HepG2 (cell line): ENCODE measurements around the gene ARHGAP26. TPM values are rescaled to one million over a fixed set of nuclear protein-coding genes. Genes with fewer than 3 reads are reported as not detected.
"Not testable (repeated sequence)": the region's sequence is repeated elsewhere in the genome, so short reads cannot be mapped to it uniquely, and the experiment has no call there.

Experiments used
- ATAC-seq: fragments of 200-7000 bp; cut with Tn5 transposase; 3 replicates; pipeline ENCODE4 v1.9.1; 2020; ENCODE audit warnings: mild to moderate bottlenecking, moderate library complexity
- BruUV-seq: library from RNA; stranded (reverse); fragments of 400-500 nt; replicated peaks from 2 replicates; lab custom pipeline; 2021; lab: Mats Ljungman, UMichigan
- CTCF ChIA-PET: fragments of 300-600 bp; formaldehyde crosslinking; extraction: SDS; loops from one replicate; lab custom pipeline; 2021; ENCODE audit warnings: low total read pairs, inconsistent platforms, low intra/inter-chr PET ratio; lab: Yijun Ruan, JAX
- POLR2A ChIA-PET: fragments of 350-600 bp; sonication (Branson Sonifier 250); formaldehyde crosslinking; loops from one replicate; lab custom pipeline; 2020; ENCODE audit warnings: antibody characterized with exemption, inconsistent platforms; lab: Yijun Ruan, JAX
- DNase-seq: peaks from one replicate; pipeline ENCODE4 v3.0.0-alpha.2; 2015; ENCODE audit warnings: low spot score
- FAIRE-seq: peaks from 3 replicates; lab custom pipeline; 2011; peaks lifted over from hg19 to GRCh38; lab: Jason Lieb, UNC
- H2AFZ ChIP-seq: one replicate; pipeline ENCODE4 v1.6.1; 2011; ENCODE audit warnings: low read length, inconsistent platforms
- H3K27ac ChIP-seq: fragments of 300-600 bp; 3 replicates; pipeline ENCODE4 v1.8.0; 2011; ENCODE audit warnings: mixed run types, mild to moderate bottlenecking, mixed read lengths, low read length, inconsistent platforms; ENCODE audit not compliant: insufficient read depth; ENCODE audit errors: extremely low read length
- H3K27me3 ChIP-seq, 2 experiments: fragments of 200-600 bp in 1 of 2; 2 replicates in 1 of 2; 3 replicates in 1 of 2; pipeline versions ENCODE4 v1.6.0 to v1.8.0; 2011; ENCODE audit warnings: low read length in 2 of 2, mild to moderate bottlenecking in 2 of 2, moderate library complexity in 2 of 2, inconsistent platforms in 1 of 2; ENCODE audit not compliant: insufficient read depth in 2 of 2, control insufficient read depth in 1 of 2
- H3K36me3 ChIP-seq, 2 experiments: fragments of 200-600 bp in 1 of 2; replicated peaks in 1 of 2; 2 replicates in 1 of 2; 3 replicates in 1 of 2; pipeline versions ENCODE4 v1.5.1 to v1.8.0; 2011; ENCODE audit warnings: low read length in 2 of 2, inconsistent platforms in 1 of 2; ENCODE audit not compliant: insufficient read depth in 2 of 2, control insufficient read depth in 1 of 2
- H3K4me1 ChIP-seq: 2 replicates; pipeline ENCODE4 v1.5.1; 2012; ENCODE audit warnings: low read length, inconsistent platforms; ENCODE audit not compliant: insufficient read depth
- H3K4me2 ChIP-seq: 2 replicates; pipeline ENCODE4 v1.6.0; 2011; ENCODE audit warnings: low read depth, low read length, inconsistent platforms
- H3K4me3 ChIP-seq, 3 experiments: fragments of 200-600 bp in 1 of 3; sonication (generic), shearing (Covaris generic) in 1 of 3; replicated peaks in 1 of 3; 2 replicates each; pipeline ENCODE4 v1.5.1; 2011 to 2016; ENCODE audit warnings: low read length in 3 of 3, inconsistent platforms in 2 of 3, low read depth in 2 of 3, mild to moderate bottlenecking in 2 of 3, control low read depth in 1 of 3, mixed read lengths in 1 of 3; ENCODE audit not compliant: insufficient read depth in 1 of 3
- H3K79me2 ChIP-seq: one replicate; pipeline ENCODE4 v1.6.1; 2011; ENCODE audit warnings: low read length, inconsistent platforms; ENCODE audit not compliant: insufficient read depth
- H3K9ac ChIP-seq: 2 replicates; pipeline ENCODE4 v1.6.0; 2011; ENCODE audit warnings: mild to moderate bottlenecking, low read depth, low read length, inconsistent platforms; ENCODE audit not compliant: insufficient read depth
- H3K9me3 ChIP-seq: 2 replicates; pipeline ENCODE4 v1.5.1; 2012; ENCODE audit warnings: mild to moderate bottlenecking, low read length
- H4K20me1 ChIP-seq: 2 replicates; pipeline ENCODE4 v1.6.0; 2011; ENCODE audit warnings: inconsistent platforms, mild to moderate bottlenecking, low read length, moderate library complexity; ENCODE audit not compliant: insufficient read depth
- CCDC6 ChIP-seq: sonication (generic); formaldehyde crosslinking; IDR thresholded peaks from 2 replicates; pipeline ENCODE4 v1.8.1; 2022; ENCODE audit warnings: mild to moderate bottlenecking, missing genetic modification reagents, moderate library complexity
- CEBPB ChIP-seq: IDR thresholded peaks from 2 replicates; pipeline ENCODE4 v1.6.1; 2011; ENCODE audit warnings: low read depth, low read length, improper control_type of control experiment, borderline replicate concordance
- GATA4 ChIP-seq: sonication (generic); IDR thresholded peaks from 2 replicates; pipeline ENCODE4 v1.6.1; 2016; ENCODE audit warnings: antibody characterized with exemption, low read depth, borderline replicate concordance
- ISX ChIP-seq: sonication (generic); formaldehyde crosslinking; conservative IDR thresholded peaks from 2 replicates; pipeline ENCODE4 v1.5.0; 2020; ENCODE audit warnings: missing genetic modification reagents
- SALL1 ChIP-seq: sonication (generic); formaldehyde crosslinking; IDR thresholded peaks from 2 replicates; pipeline ENCODE4 v1.8.0; 2022; ENCODE audit warnings: mild to moderate bottlenecking, missing genetic modification reagents
- SRY ChIP-seq: sonication (generic); formaldehyde crosslinking; IDR thresholded peaks from 2 replicates; pipeline ENCODE4 v1.8.0; 2022; ENCODE audit warnings: mild to moderate bottlenecking, missing genetic modification reagents
- WGBS: methylation state at CpG from one replicate; pipeline ENCODE4 v1.1.6; 2017; ENCODE audit warnings: low lambda C conversion rate; 5-methylcytosine and 5-hydroxymethylcytosine counted together
- in situ Hi-C: cut with HindIII; loops from 2 replicates; pipeline ENCODE4 v1.10.0; 2017; ENCODE audit warnings: low pct_unique_long_range_greater_than_20kb; ENCODE audit not compliant: extremely low pct_ligation_motif_present
- intact Hi-C: fragments of 100-400 bp; cut with micrococcal nuclease; formaldehyde crosslinking; loops from one replicate; pipeline ENCODE4 v1.10.0; 2022; ENCODE audit not compliant: unreplicated experiment
- polyA plus RNA-seq, 8 experiments: library from polyadenylated mRNA; depleted of rRNA in 3 of 8; stranded (reverse) in 7 of 8; unstranded in 1 of 8; fragments of >200 nt; fragmentation: Illumina TruSeq in 4 of 8; extraction: Trizol in 4 of 8; gene quantifications; 2 replicates each; pipeline versions ENCODE4 v1.2.1 to v1.2.3, GENCODE V29; 2011 to 2016; ENCODE audit warnings: low read depth in 4 of 8, missing spikeins in 1 of 8, mixed read lengths in 1 of 8; ENCODE audit not compliant: insufficient read depth in 1 of 8
- total RNA-seq, 5 experiments: library from RNA; depleted of rRNA; stranded (reverse); fragments of >200 nt; fragmentation: Illumina TruSeq; extraction: Trizol; gene quantifications; 2 replicates each; pipeline ENCODE4 v1.2.3, GENCODE V29; 2016; ENCODE audit warnings: low read depth in 1 of 5
- TF ChIP-seq, protein P1 (sequence below): sonication (generic); formaldehyde crosslinking; IDR thresholded peaks from 2 replicates; pipeline ENCODE4 v1.4.0; 2020; ENCODE audit warnings: missing genetic modification reagents, borderline replicate concordance
- TF ChIP-seq, protein P2 (sequence below): sonication (generic); formaldehyde crosslinking; conservative IDR thresholded peaks from 2 replicates; pipeline ENCODE4 v1.5.0; 2020; ENCODE audit warnings: missing genetic modification reagents

Gene ARHGAP26
- total and polyA plus RNA-seq, 2 of the 13 experiments (the other 11 are each of a cell fraction or from before 2014, with no cell fraction given): 9.6 to 18.2 TPM

DNA sequence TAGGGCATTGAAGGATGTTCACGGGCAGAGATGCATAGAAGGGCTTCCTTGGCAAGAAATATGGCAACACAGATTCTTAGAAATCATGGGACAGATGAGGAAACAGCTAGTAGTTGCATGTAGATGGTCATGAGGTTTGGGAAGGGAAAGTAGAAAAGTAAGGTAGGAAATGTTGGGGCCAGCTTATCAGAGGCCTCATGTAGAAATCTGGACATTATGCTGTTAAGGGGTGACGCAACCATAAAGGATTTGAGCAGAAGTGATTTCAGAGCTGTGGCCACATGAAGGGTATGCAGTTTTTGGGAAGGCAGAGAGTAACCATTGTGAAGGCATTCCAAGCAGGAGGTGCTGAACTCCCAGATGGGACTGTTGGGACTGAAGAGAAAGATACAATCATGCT is 224.0 kb downstream of the ARHGAP26 start:
- H3K4me3 ChIP-seq: no peak overlapping the region
- no peak for TF ChIP-seq GATA4
- no peak for TF ChIP-seq ISX (CRISPR knock-in tag)
- no peak for TF ChIP-seq CCDC6 (CRISPR knock-in tag)
- TF ChIP-seq SRY (CRISPR knock-in tag): no peak
- TF ChIP-seq CEBPB: peak; percentile 57; the same call in 1 of the 2 replicates
- TF ChIP-seq, protein P1, sequence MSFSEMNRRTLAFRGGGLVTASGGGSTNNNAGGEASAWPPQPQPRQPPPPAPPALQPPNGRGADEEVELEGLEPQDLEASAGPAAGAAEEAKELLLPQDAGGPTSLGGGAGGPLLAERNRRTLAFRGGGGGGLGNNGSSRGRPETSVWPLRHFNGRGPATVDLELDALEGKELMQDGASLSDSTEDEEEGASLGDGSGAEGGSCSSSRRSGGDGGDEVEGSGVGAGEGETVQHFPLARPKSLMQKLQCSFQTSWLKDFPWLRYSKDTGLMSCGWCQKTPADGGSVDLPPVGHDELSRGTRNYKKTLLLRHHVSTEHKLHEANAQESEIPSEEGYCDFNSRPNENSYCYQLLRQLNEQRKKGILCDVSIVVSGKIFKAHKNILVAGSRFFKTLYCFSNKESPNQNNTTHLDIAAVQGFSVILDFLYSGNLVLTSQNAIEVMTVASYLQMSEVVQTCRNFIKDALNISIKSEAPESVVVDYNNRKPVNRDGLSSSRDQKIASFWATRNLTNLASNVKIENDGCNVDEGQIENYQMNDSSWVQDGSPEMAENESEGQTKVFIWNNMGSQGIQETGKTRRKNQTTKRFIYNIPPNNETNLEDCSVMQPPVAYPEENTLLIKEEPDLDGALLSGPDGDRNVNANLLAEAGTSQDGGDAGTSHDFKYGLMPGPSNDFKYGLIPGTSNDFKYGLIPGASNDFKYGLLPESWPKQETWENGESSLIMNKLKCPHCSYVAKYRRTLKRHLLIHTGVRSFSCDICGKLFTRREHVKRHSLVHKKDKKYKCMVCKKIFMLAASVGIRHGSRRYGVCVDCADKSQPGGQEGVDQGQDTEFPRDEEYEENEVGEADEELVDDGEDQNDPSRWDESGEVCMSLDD: no peak
- TF ChIP-seq SALL1: no peak
- TF ChIP-seq, protein P2, sequence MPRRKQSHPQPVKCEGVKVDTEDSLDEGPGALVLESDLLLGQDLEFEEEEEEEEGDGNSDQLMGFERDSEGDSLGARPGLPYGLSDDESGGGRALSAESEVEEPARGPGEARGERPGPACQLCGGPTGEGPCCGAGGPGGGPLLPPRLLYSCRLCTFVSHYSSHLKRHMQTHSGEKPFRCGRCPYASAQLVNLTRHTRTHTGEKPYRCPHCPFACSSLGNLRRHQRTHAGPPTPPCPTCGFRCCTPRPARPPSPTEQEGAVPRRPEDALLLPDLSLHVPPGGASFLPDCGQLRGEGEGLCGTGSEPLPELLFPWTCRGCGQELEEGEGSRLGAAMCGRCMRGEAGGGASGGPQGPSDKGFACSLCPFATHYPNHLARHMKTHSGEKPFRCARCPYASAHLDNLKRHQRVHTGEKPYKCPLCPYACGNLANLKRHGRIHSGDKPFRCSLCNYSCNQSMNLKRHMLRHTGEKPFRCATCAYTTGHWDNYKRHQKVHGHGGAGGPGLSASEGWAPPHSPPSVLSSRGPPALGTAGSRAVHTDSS (CRISPR knock-in tag): no peak
- POLR2A ChIA-PET: no interaction called here
- in situ Hi-C loops (no loop called here), intact Hi-C loops (no loop called here)
- no peak overlapping the region for H3K4me2 ChIP-seq
- WGBS: 95% methylated on average over 2 of the region's 2 CpGs
- CTCF ChIA-PET: no interaction called here
- no peaks in the 10 kb centered on the region for H4K20me1 ChIP-seq
- DNase-seq: no peak
- no peak overlapping the region for H2AFZ ChIP-seq
- no peaks in the 10 kb centered on the region for H3K79me2 ChIP-seq
- no peak for FAIRE-seq
- BruUV-seq: no TSS peak
- H3K4me1 ChIP-seq: no peaks in the 10 kb centered on the region
- no peak for ATAC-seq
- no peaks in the 10 kb centered on the region for H3K27me3 ChIP-seq
- no peaks in the 10 kb centered on the region; a peak in 1 of 5 replicates for H3K36me3 ChIP-seq
- no peak overlapping the region for H3K27ac ChIP-seq
- no peak overlapping the region for H3K9ac ChIP-seq
- no peaks in the 10 kb centered on the region for H3K9me3 ChIP-seq

GRCh38 chr5:142995621-142996020 is 225.4 kb downstream of the ARHGAP26 start:
- H3K36me3 ChIP-seq, H3K27ac ChIP-seq, intact Hi-C loops, ATAC-seq, DNase-seq, H2AFZ ChIP-seq, H3K4me3 ChIP-seq, POLR2A ChIA-PET, in situ Hi-C loops, H3K9me3 ChIP-seq, H3K9ac ChIP-seq, H3K27me3 ChIP-seq, FAIRE-seq, H4K20me1 ChIP-seq, H3K4me2 ChIP-seq, CTCF ChIA-PET, H3K79me2 ChIP-seq, H3K4me1 ChIP-seq, BruUV-seq: not testable (repeated sequence)
